Hepatic stellate cell (primary cell): ENCODE data around the gene CFAP99.
A peak's percentile ranks its signal among the peaks of the same experiment; 100 is the strongest.
"Not testable (repeated sequence)": the region's sequence is repeated elsewhere in the genome, so short reads cannot be mapped to it uniquely, and the experiment has no call there.

Source experiments
- DNase-seq: peaks from one replicate; pipeline ENCODE4 v3.0.0; 2011; ENCODE audit warnings: low spot score

The CFAP99 gene

GRCh38 chr4:2429945-2430757 is 11.4 kb downstream of the CFAP99 start:
- not testable (repeated sequence) for DNase-seq

DNA sequence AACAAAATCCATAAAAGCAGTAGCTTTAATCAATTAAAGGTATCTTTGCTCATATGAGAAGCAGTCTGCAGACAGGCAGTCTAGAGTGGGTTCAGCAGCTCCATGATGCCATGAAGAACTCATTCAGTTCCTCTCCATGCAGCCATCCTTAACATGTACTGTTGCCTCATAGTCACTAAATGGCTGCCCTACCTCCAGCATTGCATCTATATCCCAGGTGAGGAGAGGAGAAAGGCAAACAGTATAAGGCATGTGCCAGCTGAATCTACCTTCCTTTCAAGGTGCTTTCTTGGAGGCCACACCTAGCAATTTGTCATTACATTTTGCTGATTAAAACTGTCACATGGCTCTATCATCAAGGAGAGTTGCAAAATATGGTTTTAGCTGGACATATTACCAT is 13.2 kb downstream of the CFAP99 start:
- DNase-seq = no peak

DNA sequence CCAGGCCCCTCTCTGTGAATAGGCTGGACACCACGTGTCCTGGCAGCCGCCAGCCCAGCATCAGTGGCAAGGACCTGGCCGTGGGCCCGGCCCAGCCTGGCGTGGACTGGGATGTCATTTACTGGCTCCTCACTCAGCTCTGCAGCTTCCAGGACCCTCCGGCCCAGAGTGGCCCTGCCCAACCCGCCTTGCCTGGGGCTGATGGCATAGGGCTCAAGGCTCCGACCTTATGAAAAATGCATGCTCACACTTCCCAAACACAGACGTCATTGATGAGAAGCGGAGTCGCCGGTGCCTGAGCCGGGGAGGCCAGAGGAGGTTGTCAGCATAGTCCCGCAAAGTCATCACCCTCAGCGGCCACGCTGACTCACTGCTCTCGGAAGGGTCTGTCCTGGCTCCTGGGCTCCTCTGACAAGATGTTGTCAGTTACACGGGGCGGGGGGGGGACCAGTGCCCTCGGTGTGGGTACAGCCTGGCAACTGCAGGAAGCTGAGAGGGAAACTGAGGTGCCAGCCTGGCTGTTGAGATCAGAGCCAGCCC is 14.3 kb downstream of the CFAP99 start:
- DNase-seq = no peak

GRCh38 chr4:2433609-2434350 is 15.0 kb downstream of the CFAP99 start:
- DNase-seq = no peak

- no peak for DNase-seq
Observed at GRCh38 chr4:2434420-2434819, 15.7 kb downstream of the CFAP99 start.

DNA sequence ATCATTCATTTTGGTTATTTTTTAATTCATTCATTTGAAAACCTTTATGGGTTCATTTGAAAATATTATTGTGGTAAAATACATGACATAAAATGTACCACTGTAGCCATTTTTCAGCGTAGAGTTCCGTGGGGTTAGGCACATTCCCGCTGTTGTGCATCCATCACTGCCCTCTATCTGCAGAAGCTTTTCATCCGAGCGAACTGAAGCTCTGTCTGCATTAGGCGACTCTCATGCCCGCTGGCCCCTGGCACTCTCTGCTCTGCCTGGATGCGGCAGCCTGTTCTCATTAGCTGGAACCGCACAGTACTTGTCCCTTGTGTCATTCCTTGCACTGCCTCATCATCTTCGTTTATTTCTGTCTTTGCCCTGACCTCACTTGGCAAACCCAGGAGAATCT is 17.5 kb downstream of the CFAP99 start:
- no peak for DNase-seq

- DNase-seq = no peak
Observed at GRCh38 chr4:2436761-2437474, 18.2 kb downstream of the CFAP99 start.

GRCh38 chr4:2437475-2438215 is 18.9 kb downstream of the CFAP99 start:
- no peak for DNase-seq

GRCh38 chr4:2438822-2439718 is 20.3 kb downstream of the CFAP99 start:
- no peak for DNase-seq

DNA sequence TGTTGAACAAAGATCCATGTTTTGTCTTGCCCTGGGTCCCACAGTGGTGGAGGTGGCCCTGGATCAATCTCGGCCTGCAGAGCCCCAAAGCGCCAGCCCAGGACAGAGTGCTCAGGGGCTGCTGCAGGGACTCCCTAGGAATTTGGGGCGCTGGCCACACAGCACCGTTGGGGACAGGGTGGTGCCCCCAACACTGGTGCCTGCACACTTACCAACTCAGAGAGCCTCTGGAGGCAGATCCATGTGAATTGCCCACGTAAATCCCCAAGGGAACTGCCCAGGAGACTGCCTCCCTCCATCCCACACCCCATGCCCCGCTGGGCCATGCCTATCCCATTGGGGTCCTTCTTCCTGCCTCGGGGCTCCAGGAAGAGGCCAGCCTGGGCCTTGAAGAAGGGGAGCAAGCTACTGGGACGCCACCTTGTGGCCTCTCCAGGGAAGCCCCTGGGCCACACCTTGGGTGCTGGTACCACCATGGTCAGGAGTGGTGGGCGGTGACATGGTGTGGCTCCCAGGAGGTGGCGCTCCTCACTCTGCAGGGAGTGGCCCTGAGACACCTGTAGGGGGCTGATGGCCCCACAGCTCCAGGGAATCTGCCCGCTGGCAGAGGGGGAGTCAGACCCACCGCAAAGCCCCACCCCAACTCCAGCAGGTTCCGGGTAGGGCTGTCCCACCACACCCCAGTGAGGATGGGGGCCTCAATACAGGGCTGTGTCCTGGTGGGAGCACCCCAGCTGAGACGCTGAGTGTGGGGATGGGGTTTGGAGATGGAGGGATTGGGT is 22.8 kb downstream of the CFAP99 start:
- DNase-seq = peak; percentile 83

- no peak for DNase-seq
Observed at GRCh38 chr4:2442175-2442993, 23.6 kb downstream of the CFAP99 start.

- no peak for DNase-seq
Observed at GRCh38 chr4:2443061-2443730, 24.4 kb downstream of the CFAP99 start.

- no peak for DNase-seq
Observed at GRCh38 chr4:2443956-2444740, 25.4 kb downstream of the CFAP99 start.

DNA sequence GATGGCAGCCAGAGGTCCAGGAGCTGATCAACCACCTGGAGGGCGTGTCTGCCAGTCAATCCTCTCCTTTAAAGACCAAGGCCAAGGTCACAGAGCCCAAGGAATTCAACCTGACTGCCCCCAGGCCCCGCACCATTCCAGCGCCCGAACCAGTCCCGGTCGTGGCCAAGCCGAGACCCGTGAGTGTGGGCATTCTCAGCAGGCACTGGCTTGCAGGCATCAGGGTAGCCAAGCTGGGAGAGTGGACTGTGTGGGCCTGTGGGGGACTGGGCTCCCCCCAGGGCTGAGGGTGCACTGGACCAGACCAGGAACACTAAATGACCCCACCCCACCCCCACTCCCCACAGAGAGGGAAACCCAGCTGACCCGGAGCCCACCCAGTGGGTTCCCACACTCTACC is 26.4 kb downstream of the CFAP99 start:
- no peak for DNase-seq

GRCh38 chr4:2445571-2445970 is 26.8 kb downstream of the CFAP99 start:
- no peak for DNase-seq

DNA sequence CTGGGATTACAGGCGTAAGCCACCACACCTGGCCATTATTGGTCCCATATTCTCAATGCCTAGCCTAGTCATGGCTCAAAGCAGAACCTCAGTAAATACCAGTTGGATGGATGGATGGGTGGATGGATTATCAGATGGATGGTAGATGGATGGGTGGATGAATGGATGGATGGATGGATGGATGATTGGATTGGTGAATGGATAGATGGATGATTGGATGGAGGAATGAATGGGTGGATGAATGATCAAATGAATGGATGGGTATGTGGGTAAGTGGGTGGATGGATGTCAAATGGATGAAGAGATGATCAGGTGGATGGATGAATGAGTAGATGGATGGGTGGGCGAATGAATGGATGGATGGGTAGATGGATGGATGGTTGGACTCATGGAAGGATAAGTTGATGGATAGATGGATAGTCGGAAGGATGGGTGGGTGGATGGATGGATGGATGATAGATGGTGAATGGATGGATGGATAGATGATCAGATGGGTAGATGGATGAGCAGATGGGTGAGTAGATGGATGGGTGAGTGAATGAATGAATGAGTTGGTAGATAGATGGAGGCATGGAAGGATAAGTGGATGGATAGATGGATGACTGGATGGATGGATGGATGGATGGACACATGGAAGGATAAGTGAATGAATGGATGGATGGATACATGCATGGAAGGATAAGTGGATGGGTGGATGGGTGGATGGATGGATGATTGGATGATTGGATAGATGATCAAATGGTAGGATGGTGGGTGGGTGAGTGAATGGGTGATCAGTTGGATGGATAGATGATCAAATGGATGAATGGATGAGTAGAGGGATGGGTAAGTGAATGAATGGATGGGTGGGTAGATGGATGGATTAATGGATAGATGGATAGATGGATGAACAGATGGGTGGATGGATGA is 28.2 kb downstream of the CFAP99 start:
- DNase-seq = no peak

DNA sequence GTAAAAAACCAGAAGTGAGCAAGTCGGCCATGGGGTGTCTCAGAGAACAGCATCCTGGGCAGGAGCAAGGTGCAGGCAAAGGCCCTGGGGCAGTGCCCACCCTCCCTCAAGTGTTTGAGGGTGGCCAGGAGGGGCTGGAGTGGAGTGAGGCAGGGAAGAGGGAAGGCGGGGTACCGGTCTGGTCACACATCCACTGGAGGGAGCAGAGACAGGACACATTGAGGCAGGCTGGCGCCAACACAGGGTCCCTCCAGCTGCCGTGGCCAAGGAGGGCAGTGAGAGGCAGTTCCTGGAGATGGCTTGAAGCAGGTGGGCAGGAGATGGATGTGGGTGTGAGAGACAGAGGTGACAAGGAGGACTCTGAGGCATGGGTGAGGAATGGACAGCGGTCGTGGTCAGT is 29.8 kb downstream of the CFAP99 start:
- no peak for DNase-seq
